Measurements from ENCODE around the gene PRRT2. TPM values are rescaled to one million over a fixed set of nuclear protein-coding genes. Genes with fewer than 3 reads are reported as not detected.
A peak's percentile ranks its signal among the peaks of the same experiment; 100 is the strongest.

The PRRT2 gene
- total and polyA plus RNA-seq, 2 donors (not counting 3 experiments of a cell fraction or from before 2014, with no cell fraction given): 3.3 TPM

- peaks cover 48% of the 10 kb centered on the region for H3K4me1 ChIP-seq (ENCODE audit: control insufficient read depth, extremely low read depth, insufficient read depth, low read length)
- dilution Hi-C loops (cut with MboI; ENCODE audit: extremely low pct_ligation_motif_present, low sequenced_read_pairs): no loop called here
- ChIA-PET POLR2A (interaction anchor here (1.0 kb wide), 1 partner anchor 28 kb away, joined by 4 read pairs; no protein-coding TSS in a partner anchor), CTCF (interaction anchor here (2.0 to 8.2 kb wide), 2 partner anchors 12 to 29 kb away, joined by 6 to 140 read pairs; no protein-coding TSS in a partner anchor)
- H3K9me3 ChIP-seq (replicated peaks; ENCODE audit: control insufficient read depth, insufficient read depth, low read length): no peaks in the 10 kb centered on the region
- H4K20me1 ChIP-seq (replicated peaks; ENCODE audit: control insufficient read depth, extremely low read depth, insufficient read depth, low read length): no peaks in the 10 kb centered on the region
- H2AFZ ChIP-seq (ENCODE audit: low read depth, low read length): no peak overlapping the region
- H3K27ac ChIP-seq (ENCODE audit: insufficient read depth, low read depth, low read length): no peak overlapping the region
- H3K27me3 ChIP-seq (ENCODE audit: control insufficient read depth in 2 of 2, insufficient read depth in 2 of 2, low read length in 2 of 2): no peaks in the 10 kb centered on the region
- DNase-seq (ENCODE audit: low read depth, low spot score) (no peak), FAIRE-seq (no peak)
- BruUV-seq (replicated peaks): no TSS peak
- intact Hi-C loops (cut with micrococcal nuclease): no loop called here
- no peak overlapping the region for H3K4me3 ChIP-seq (replicated peaks in 1 of 3; ENCODE audit: insufficient read depth in 1 of 3, low read depth in 1 of 3, low read length in 3 of 3)
- H3K9ac ChIP-seq (replicated peaks; ENCODE audit: extremely low read depth, insufficient read depth, low read length): no peak overlapping the region
- H3K79me2 ChIP-seq (ENCODE audit: control insufficient read depth, insufficient read depth, low read length): peaks cover 35% of the 10 kb centered on the region
- H3K36me3 ChIP-seq (ENCODE audit: control insufficient read depth in 2 of 2, extremely low read depth in 1 of 2, insufficient read depth in 2 of 2, low read length in 2 of 2): peaks cover 0 to 5% of the 10 kb centered on the region in 2 experiments
- no peaks in the 10 kb centered on the region for H3K9me1 ChIP-seq (replicated peaks; ENCODE audit: control insufficient read depth, extremely low read depth, insufficient read depth, low read length)
- TF ChIP-seq POLR2AphosphoS5 (IDR thresholded peaks at IDR 0.05; ENCODE audit: insufficient read depth, low read depth, low read length): no peak
- TF ChIP-seq MAX (IDR thresholded peaks at IDR 0.05; ENCODE audit: insufficient read depth, insufficient read length): no peak
- no peak for TF ChIP-seq MYC (IDR thresholded peaks at IDR 0.05; ENCODE audit: low read depth, low read length)
- TF ChIP-seq FOS (IDR thresholded peaks at IDR 0.05; ENCODE audit: borderline replicate concordance, insufficient read depth, low read length): no peak
- TF ChIP-seq POLR2A (IDR thresholded peaks at IDR 0.05; ENCODE audit: low read depth, low read length): no peak
- no peak for TF ChIP-seq CTCF (IDR thresholded peaks at IDR 0.05; ENCODE audit: extremely low read depth in 1 of 2, insufficient read depth in 1 of 2, low read depth in 1 of 2, low read length in 2 of 2)
- no peak for TF ChIP-seq JUN (IDR thresholded peaks at IDR 0.05; ENCODE audit: borderline replicate concordance, insufficient read depth, insufficient read length, low read depth)
- H3K4me2 ChIP-seq (ENCODE audit: insufficient read depth, low read length): peak overlapping the region; percentile 89
Measured at GRCh38 chr16:29819506-29819905, 7.5 kb downstream of the PRRT2 start.

All from endothelial cell of umbilical vein (primary cell).